Nephron (organoid): ENCODE results near the gene MATN4.

Source experiments
- H3K27ac Mint-ChIP-seq, 3 experiments: 2 replicates each; pipeline ENCODE4 v1.8.0; 2020; ENCODE audit warnings: mixed read lengths in 3 of 3, mild to moderate bottlenecking in 2 of 3, moderate library complexity in 1 of 3
- H3K27me3 Mint-ChIP-seq: 2 replicates; pipeline ENCODE4 v1.8.0; 2021; ENCODE audit warnings: low read depth, mild to moderate bottlenecking, moderate library complexity, mixed read lengths
- H3K36me3 Mint-ChIP-seq: 2 replicates; pipeline ENCODE4 v1.8.0; 2020; ENCODE audit warnings: low read depth, mixed read lengths
- H3K4me1 Mint-ChIP-seq: 2 replicates; pipeline ENCODE4 v1.8.0; 2020; ENCODE audit warnings: mixed read lengths
- H3K4me3 Mint-ChIP-seq, 3 experiments: 2 replicates each; pipeline ENCODE4 v1.8.0; 2020; ENCODE audit warnings: mild to moderate bottlenecking in 3 of 3, mixed read lengths in 3 of 3, moderate library complexity in 2 of 3
- H3K9me3 Mint-ChIP-seq: 2 replicates; pipeline ENCODE4 v1.8.0; 2020; ENCODE audit warnings: mixed read lengths
- TF ChIP-seq, protein P1 (sequence below), 3 experiments: fragments of 200-600 bp; sonication (generic); IDR thresholded peaks; one replicate each; pipeline ENCODE4 v1.5.0; 2021; ENCODE audit warnings: antibody characterized with exemption in 3 of 3; ENCODE audit not compliant: unreplicated experiment in 3 of 3

Gene MATN4

DNA sequence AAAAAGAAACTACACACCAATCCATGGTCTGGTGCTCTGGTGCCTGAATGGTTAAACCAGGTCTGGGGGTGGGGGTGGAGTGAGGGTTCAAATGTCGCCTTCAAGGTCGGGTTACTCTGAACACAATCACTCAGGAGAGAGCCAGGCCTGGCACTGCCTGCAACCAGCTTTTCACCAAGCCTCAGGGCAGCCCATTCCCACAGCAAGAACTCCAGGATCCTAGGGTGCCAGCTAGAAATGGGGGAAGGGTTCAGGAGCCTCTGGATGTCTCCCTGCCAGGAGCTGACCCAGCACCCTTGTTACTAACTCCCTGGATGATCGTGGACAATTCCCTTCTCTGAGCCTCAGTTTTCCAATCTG, 33.5 kb upstream of the MATN4 start:
- no peaks in the 10 kb centered on the region for H3K36me3 Mint-ChIP-seq
- peaks cover 2% of the 10 kb centered on the region for H3K27me3 Mint-ChIP-seq
- TF ChIP-seq, protein P1, sequence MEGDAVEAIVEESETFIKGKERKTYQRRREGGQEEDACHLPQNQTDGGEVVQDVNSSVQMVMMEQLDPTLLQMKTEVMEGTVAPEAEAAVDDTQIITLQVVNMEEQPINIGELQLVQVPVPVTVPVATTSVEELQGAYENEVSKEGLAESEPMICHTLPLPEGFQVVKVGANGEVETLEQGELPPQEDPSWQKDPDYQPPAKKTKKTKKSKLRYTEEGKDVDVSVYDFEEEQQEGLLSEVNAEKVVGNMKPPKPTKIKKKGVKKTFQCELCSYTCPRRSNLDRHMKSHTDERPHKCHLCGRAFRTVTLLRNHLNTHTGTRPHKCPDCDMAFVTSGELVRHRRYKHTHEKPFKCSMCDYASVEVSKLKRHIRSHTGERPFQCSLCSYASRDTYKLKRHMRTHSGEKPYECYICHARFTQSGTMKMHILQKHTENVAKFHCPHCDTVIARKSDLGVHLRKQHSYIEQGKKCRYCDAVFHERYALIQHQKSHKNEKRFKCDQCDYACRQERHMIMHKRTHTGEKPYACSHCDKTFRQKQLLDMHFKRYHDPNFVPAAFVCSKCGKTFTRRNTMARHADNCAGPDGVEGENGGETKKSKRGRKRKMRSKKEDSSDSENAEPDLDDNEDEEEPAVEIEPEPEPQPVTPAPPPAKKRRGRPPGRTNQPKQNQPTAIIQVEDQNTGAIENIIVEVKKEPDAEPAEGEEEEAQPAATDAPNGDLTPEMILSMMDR (IDR thresholded peaks at IDR 0.05; ENCODE audit: unreplicated experiment in 3 of 3), result no peak
- peaks cover 82% of the 10 kb centered on the region for H3K4me1 Mint-ChIP-seq
- H3K9me3 Mint-ChIP-seq, result no peaks in the 10 kb centered on the region
- peak overlapping the region in 2 of 3 experiments; percentile 62 to 74 for H3K4me3 Mint-ChIP-seq
- H3K27ac Mint-ChIP-seq, result peak overlapping the region; percentile 91 to 99 (median 98)

DNA sequence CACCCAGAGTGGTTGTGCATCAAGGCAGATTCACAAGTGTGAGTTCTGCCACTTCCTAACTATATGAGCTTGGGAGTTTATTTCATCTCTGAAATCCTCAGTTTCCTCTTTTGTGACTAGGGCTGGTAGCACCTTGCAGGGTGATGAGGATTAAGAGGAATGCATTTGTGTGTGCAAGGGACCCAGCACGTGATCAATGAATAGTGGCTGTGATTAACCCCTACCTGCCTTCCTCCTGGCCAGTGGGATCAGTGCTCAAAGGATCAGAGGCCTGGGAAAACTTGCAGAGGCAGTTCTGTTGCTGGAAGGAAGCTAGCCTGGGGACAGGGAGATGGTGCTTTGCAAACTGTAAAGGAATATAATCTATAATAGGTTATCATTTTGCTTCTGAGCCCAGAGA, 32.9 kb upstream of the MATN4 start:
- TF ChIP-seq, protein P1 (IDR thresholded peaks at IDR 0.05; ENCODE audit: unreplicated experiment in 3 of 3), result no peak
- Mint-ChIP-seq H3K27ac (peak overlapping the region; percentile 91 to 99 (median 98)), H3K4me1 (peaks cover 82% of the 10 kb centered on the region), H3K36me3 (peaks cover under 1% of the 10 kb centered on the region), H3K4me3 (peak overlapping the region; percentile 38 to 57 (median 50)), H3K9me3 (no peaks in the 10 kb centered on the region), H3K27me3 (no peaks in the 10 kb centered on the region)

DNA sequence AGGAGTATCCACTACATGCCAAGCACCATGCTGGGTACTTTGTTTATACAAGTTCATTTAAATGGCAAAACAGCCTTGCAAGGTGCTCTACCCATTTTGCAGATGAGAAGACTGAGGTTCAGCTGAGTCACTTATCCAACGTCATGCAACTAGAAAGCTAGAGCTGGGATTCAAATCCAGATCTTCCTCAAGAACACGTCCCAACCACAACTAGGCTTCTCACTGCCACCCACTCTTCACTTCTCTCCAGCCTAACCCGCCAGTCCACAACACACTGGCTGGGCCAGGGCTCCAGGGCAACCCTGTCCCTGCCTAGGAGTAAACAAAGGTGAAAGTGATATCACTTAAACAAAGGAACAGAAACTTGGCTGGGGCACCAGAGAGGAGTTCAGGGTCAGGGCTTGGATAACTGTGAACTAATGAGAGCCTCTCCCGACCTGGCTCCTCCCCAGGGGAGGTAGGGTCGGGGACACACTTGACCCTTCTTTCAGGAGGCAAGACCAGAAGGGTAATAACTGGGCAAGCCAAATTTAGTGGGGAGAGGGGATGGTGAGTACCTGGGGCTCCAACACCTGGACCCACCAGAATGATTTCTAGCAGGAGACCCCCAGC, 32.2 kb upstream of the MATN4 start:
- Mint-ChIP-seq H3K4me1 (peaks cover 76% of the 10 kb centered on the region), H3K4me3 (peak overlapping the region in 1 of 3 experiments; percentile 50), H3K9me3 (no peaks in the 10 kb centered on the region), H3K36me3 (peaks cover 7% of the 10 kb centered on the region), H3K27me3 (no peaks in the 10 kb centered on the region), H3K27ac (peak overlapping the region; percentile 91 to 99 (median 98))
- TF ChIP-seq, protein P1 (IDR thresholded peaks at IDR 0.05; ENCODE audit: unreplicated experiment in 3 of 3), result no peak

DNA sequence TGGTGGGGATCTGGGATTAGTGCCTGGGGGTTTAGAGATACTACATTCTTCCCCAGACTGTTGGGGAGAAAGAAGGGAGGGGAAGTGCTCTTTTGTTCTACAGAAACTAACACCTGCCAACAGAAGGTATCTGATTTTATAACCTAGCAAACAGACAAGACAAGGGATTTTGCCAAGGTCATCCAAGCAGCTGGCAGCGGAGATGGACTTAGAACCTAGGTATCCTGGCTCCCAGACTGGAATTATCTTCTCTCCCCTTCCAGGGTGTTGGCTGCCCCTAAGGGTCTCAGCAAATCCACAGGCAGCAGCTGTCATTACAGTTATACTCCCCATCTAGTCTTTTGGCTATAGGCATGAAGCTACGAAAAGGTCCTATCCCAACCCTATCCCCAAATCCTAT, 31.7 kb upstream of the MATN4 start:
- no peaks in the 10 kb centered on the region for H3K27me3 Mint-ChIP-seq
- peaks cover 71% of the 10 kb centered on the region for H3K4me1 Mint-ChIP-seq
- H3K9me3 Mint-ChIP-seq, result no peaks in the 10 kb centered on the region
- H3K36me3 Mint-ChIP-seq, result peaks cover 8% of the 10 kb centered on the region
- TF ChIP-seq, protein P1 (IDR thresholded peaks at IDR 0.05; ENCODE audit: unreplicated experiment in 3 of 3), result no peak
- H3K27ac Mint-ChIP-seq, result peak overlapping the region; percentile 27 to 99 (median 98)
- H3K4me3 Mint-ChIP-seq, result no peak overlapping the region

DNA sequence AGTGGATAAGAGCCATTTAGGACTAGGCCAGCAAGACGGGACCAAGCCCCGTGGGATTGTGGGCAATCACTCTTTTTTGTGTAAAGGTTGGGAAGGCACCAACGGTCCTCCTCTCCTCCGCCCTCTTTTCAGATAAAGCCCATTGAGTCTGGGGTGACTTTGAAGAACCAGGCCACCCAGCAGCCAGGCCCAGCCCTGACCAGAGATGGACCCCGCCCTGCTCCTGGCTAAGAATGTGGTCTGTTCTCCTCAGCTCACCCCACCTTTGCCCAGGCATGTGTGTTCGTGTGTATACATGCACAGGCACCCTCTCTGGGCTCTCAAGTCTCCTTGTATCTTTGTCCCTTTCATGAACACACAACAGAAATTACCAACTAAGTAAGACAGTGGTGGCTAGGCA, 31.0 kb upstream of the MATN4 start:
- H3K27me3 Mint-ChIP-seq, result no peaks in the 10 kb centered on the region
- TF ChIP-seq, protein P1 (IDR thresholded peaks at IDR 0.05; ENCODE audit: unreplicated experiment in 3 of 3), result no peak
- H3K4me3 Mint-ChIP-seq, result no peak overlapping the region
- peaks cover 68% of the 10 kb centered on the region for H3K4me1 Mint-ChIP-seq
- peaks cover 8% of the 10 kb centered on the region for H3K36me3 Mint-ChIP-seq
- peak overlapping the region; percentile 71 to 99 (median 98) for H3K27ac Mint-ChIP-seq
- H3K9me3 Mint-ChIP-seq, result no peaks in the 10 kb centered on the region
